Left ventricle myocardium inferior (tissue), 1 donor: ENCODE data around the gene MINDY1. TPM values are rescaled to one million over a fixed set of nuclear protein-coding genes. Genes with fewer than 3 reads are reported as not detected.

Experiments
- DNase-seq: peaks from one replicate; pipeline ENCODE4 v3.0.0-alpha.2; 2020
- H3K27ac ChIP-seq: fragments of 200-600 bp; replicated peaks from 2 replicates; pipeline ENCODE4 v1.8.0; 2021
- H3K27me3 ChIP-seq: fragments of 200-600 bp; 2 replicates; pipeline ENCODE4 v1.8.0; 2021; ENCODE audit warnings: low read depth
- H3K36me3 ChIP-seq: fragments of 200-600 bp; 2 replicates; pipeline ENCODE4 v1.8.0; 2021
- H3K4me1 ChIP-seq: fragments of 200-600 bp; 2 replicates; pipeline ENCODE4 v1.8.0; 2021
- H3K4me3 ChIP-seq: fragments of 200-600 bp; 2 replicates; pipeline ENCODE4 v1.8.0; 2021; ENCODE audit warnings: mild to moderate bottlenecking, moderate library complexity
- H3K9me3 ChIP-seq: fragments of 200-600 bp; replicated peaks from 2 replicates; pipeline ENCODE4 v1.8.0; 2021
- CTCF ChIP-seq: fragments of 200-600 bp; IDR thresholded peaks from 2 replicates; pipeline ENCODE4 v1.8.0; 2021; ENCODE audit warnings: antibody characterized with exemption, mild to moderate bottlenecking, borderline replicate concordance
- intact Hi-C: fragments of 100-400 bp; cut with micrococcal nuclease; formaldehyde crosslinking; loops from one replicate; pipeline ENCODE4 v1.11.0; 2022
- total RNA-seq: library from RNA; stranded (reverse); fragmentation: NEBNext Ultra II Directional; extraction: Animal tissue kit (Norgen Biotek cat#: 25700); gene quantifications from one replicate; pipeline ENCODE4 v1.2.1, GENCODE V29; 2021
- donor health status: DM: no; HTN: yes; CAD: no; lungs with severe emphysema.

MINDY1 gene
- total RNA-seq, 1 donor from 2014 or later = 44.3 TPM

GRCh38 chr1:150997126-150997872 lies 9.4 kb downstream of the MINDY1 start:
- intact Hi-C loops = no loop called here
- Histone ChIP-seq H3K36me3 (peaks cover 56% of the 10 kb centered on the region), H3K9me3 (no peaks in the 10 kb centered on the region), H3K27me3 (no peaks in the 10 kb centered on the region), H3K4me1 (peaks cover 29% of the 10 kb centered on the region), H3K27ac (no peak overlapping the region), H3K4me3 (no peak overlapping the region)
- no peak for TF ChIP-seq CTCF
- no peak for DNase-seq

- H3K27me3 ChIP-seq = no peaks in the 10 kb centered on the region
- intact Hi-C loops = no loop called here
- DNase-seq = peak; percentile 28
- peak; percentile 88 for TF ChIP-seq CTCF
- H3K4me1 ChIP-seq = peaks cover 18% of the 10 kb centered on the region
- peak overlapping the region; percentile 36 for H3K4me3 ChIP-seq
- H3K27ac ChIP-seq = peak overlapping the region; percentile 73
- no peaks in the 10 kb centered on the region for H3K9me3 ChIP-seq
- peaks cover 42% of the 10 kb centered on the region for H3K36me3 ChIP-seq
These were observed 10.8 kb downstream of the MINDY1 start for GRCh38 chr1:150995896-150996295.

- peaks cover 18% of the 10 kb centered on the region for H3K4me1 ChIP-seq
- H3K27me3 ChIP-seq = no peaks in the 10 kb centered on the region
- H3K27ac ChIP-seq = peak overlapping the region; percentile 73
- H3K9me3 ChIP-seq = no peaks in the 10 kb centered on the region
- intact Hi-C loops = no loop called here
- no peak for DNase-seq
- TF ChIP-seq CTCF = no peak
- peak overlapping the region; percentile 36 for H3K4me3 ChIP-seq
- peaks cover 38% of the 10 kb centered on the region for H3K36me3 ChIP-seq
These were observed 11.2 kb downstream of the MINDY1 start for GRCh38 chr1:150995460-150995859.

GRCh38 chr1:150994248-150994647 lies 12.5 kb downstream of the MINDY1 start:
- Histone ChIP-seq H3K27ac (no peak overlapping the region), H3K4me3 (no peak overlapping the region), H3K27me3 (no peaks in the 10 kb centered on the region), H3K4me1 (peaks cover 18% of the 10 kb centered on the region), H3K36me3 (peaks cover 26% of the 10 kb centered on the region), H3K9me3 (no peaks in the 10 kb centered on the region)
- no peak for DNase-seq
- no peak for TF ChIP-seq CTCF
- intact Hi-C loops = no loop called here

GRCh38 chr1:150992626-150993025 lies 14.1 kb downstream of the MINDY1 start:
- DNase-seq = no peak
- peaks cover 9% of the 10 kb centered on the region for H3K36me3 ChIP-seq
- TF ChIP-seq CTCF = no peak
- H3K9me3 ChIP-seq = no peaks in the 10 kb centered on the region
- no peak overlapping the region for H3K4me3 ChIP-seq
- no peak overlapping the region for H3K27ac ChIP-seq
- H3K27me3 ChIP-seq = no peaks in the 10 kb centered on the region
- intact Hi-C loops = no loop called here
- peaks cover 18% of the 10 kb centered on the region for H3K4me1 ChIP-seq
